Smooth muscle cell of the pulmonary artery (primary cell): ENCODE measurements around the gene KCNG2. TPM values are rescaled to one million over a fixed set of nuclear protein-coding genes. Genes with fewer than 3 reads are reported as not detected.

Source experiments
- total RNA-seq: library from RNA; depleted of rRNA; stranded (reverse); fragments of >200 nt; gene quantifications from 2 replicates; pipeline ENCODE4 v1.2.3, GENCODE V29; 2014

KCNG2 gene, protein sequence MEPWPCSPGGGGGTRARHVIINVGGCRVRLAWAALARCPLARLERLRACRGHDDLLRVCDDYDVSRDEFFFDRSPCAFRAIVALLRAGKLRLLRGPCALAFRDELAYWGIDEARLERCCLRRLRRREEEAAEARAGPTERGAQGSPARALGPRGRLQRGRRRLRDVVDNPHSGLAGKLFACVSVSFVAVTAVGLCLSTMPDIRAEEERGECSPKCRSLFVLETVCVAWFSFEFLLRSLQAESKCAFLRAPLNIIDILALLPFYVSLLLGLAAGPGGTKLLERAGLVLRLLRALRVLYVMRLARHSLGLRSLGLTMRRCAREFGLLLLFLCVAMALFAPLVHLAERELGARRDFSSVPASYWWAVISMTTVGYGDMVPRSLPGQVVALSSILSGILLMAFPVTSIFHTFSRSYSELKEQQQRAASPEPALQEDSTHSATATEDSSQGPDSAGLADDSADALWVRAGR
- total RNA-seq: not detected in 2 replicates

GRCh38 chr18:79797518-79798345 lies at the start of gene KCNG2:
Gene KCNG2 (plus strand): TSS chr18:79797938. CDS start chr18:79863668, 65,730 bp downstream.

Other genes starting within 250 kb of the KCNG2 start
- gene CTDP1, start 118.1 kb upstream of the KCNG2 start, total RNA-seq: 21.5 and 25.7 TPM in 2 replicates
- gene SLC66A2, start 153.7 kb downstream of the KCNG2 start, total RNA-seq: 45.9 and 48.1 TPM in 2 replicates
- gene HSBP1L1, start 166.7 kb downstream of the KCNG2 start, total RNA-seq: 3.9 and 4.2 TPM in 2 replicates
- gene TXNL4A, start 190.6 kb downstream of the KCNG2 start, total RNA-seq: 45.2 and 54.2 TPM in 2 replicates
- 23.1 and 25.4 TPM in 2 replicates for gene RBFA, start 236.5 kb downstream of the KCNG2 start, total RNA-seq